GM12891 (cell line): ENCODE results near the gene DBX1.

Source experiments
- POLR2A ChIP-seq: IDR thresholded peaks from 2 replicates; pipeline ENCODE4 v1.6.1; 2011; ENCODE audit warnings: low read depth, low read length, control low read depth
- SPI1 ChIP-seq: IDR thresholded peaks from 2 replicates; pipeline ENCODE4 v1.6.1; 2011; ENCODE audit warnings: low read depth, low read length, control low read depth

DNA sequence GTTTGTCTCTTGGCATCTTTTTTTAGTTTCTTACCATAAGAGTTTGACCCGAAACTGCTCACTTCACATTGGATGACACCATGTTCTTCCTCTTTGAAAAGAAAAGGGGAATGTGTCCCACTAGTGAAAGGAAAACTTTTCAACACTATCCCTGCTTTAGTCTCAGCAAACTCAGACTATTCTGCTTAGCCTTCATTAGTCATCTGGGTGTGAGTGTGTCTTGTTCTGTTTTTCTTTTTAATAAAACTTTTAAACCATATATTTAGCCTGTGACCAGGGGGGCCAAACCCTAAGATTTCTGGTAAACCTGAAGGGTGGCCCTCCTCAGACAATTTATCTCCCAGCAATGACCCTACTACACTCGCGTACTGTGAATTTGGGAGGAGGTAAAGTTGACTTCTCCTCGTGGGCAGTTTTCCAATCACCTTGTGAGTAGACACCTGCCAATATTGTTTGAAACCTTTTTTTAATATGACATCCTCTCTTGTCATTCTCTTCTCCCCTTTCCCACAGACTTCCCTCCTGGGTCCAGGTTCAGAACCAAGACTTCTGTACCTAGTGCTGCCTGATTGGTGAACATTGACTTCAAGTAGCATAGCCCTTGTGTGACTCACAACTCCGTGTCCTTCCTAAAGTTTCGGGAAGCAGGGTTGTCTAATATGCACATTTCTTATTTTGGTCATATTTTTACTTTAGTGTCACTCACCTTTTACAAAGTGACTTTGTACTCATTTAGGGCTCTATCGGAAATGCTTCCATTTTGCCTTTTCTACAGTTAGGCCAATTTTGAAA is 39.9 kb downstream of the DBX1 start:
- TF ChIP-seq POLR2A (no peak), SPI1 (no peak)
